ENCODE results near the gene SLC10A3. TPM values are rescaled to one million over a fixed set of nuclear protein-coding genes. Genes with fewer than 3 reads are reported as not detected.

The SLC10A3 gene
- total and polyA plus RNA-seq, 11 donors = 8.3 to 50.6 (median 15.5) TPM

DNA sequence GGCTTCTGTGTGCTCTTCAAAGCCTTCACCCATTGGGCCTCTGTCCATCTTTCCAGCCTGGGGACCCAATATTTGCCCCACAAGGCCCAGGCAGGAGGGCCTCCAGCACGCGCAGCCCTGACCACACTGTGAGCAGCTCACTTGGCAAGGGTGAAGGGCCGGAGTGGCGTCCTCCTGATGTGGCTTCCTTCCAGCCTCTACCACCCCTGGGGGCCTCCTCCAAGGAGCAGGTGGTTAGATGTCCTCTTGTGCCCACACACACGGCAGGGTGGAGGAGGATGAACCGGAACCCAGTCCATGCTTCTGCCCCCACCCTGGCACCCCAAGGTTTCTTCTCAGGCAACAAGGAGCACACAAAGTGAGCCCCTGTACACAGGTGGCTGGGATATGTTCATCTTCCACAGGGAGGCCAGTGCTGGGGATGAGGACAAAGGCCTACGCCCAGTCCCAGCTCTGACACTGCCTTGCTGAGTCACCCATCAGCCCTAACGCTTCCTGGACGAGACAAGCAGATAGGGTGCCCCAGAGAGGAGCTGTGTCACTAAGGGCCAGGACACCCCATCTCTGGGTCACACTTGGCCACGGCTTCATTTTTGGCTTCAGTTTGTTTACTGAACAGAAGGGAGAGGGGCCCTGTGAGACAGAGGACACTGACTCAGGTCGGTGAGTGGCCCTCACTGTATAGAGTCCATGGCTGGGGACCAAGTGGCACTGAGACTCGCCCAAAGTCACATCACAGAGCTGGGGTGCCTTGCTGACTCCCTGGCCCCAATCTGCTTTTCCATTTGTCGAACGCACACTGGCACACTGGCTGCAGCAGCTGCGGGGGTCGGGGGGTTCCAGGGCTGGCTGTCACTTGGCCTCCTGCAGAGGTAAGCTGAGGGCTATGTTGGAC lies 5.9 kb downstream of the SLC10A3 start:
- TF ChIP-seq, protein P1, sequence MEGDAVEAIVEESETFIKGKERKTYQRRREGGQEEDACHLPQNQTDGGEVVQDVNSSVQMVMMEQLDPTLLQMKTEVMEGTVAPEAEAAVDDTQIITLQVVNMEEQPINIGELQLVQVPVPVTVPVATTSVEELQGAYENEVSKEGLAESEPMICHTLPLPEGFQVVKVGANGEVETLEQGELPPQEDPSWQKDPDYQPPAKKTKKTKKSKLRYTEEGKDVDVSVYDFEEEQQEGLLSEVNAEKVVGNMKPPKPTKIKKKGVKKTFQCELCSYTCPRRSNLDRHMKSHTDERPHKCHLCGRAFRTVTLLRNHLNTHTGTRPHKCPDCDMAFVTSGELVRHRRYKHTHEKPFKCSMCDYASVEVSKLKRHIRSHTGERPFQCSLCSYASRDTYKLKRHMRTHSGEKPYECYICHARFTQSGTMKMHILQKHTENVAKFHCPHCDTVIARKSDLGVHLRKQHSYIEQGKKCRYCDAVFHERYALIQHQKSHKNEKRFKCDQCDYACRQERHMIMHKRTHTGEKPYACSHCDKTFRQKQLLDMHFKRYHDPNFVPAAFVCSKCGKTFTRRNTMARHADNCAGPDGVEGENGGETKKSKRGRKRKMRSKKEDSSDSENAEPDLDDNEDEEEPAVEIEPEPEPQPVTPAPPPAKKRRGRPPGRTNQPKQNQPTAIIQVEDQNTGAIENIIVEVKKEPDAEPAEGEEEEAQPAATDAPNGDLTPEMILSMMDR (IDR thresholded peaks at IDR 0.05) = no peak
- no peak for TF ChIP-seq POLR2A (IDR thresholded peaks at IDR 0.05)
- ATAC-seq (peak in 1 of 4 donors; percentile 32), DNase-seq (peak in 1 of 5 donors; percentile 42)
- intact Hi-C loops (cut with DNase I) = loop anchor here in 1 of 10 donors (5.0 kb wide), 1 partner anchor 42 kb away; the partner anchor contains the start of gene FAM50A
- H3K9me3 ChIP-seq = no peaks in the 10 kb centered on the region
- H3K27me3 ChIP-seq = no peaks in the 10 kb centered on the region
- WGBS, 4 donors = 69 to 84% (median 71%) methylated on average over 9 to 16 of the region's 16 CpGs
- peaks cover 0 to 34% (median 15%) of the 10 kb centered on the region in 12 donors for H3K4me1 ChIP-seq
- H3K36me3 ChIP-seq = peaks cover 0 to 9% (median 6%) of the 10 kb centered on the region in 9 donors
- H3K4me3 ChIP-seq = no peak overlapping the region
- peak overlapping the region in 7 of 12 donors; percentile 9 to 96 (median 62) for H3K27ac ChIP-seq

DNA sequence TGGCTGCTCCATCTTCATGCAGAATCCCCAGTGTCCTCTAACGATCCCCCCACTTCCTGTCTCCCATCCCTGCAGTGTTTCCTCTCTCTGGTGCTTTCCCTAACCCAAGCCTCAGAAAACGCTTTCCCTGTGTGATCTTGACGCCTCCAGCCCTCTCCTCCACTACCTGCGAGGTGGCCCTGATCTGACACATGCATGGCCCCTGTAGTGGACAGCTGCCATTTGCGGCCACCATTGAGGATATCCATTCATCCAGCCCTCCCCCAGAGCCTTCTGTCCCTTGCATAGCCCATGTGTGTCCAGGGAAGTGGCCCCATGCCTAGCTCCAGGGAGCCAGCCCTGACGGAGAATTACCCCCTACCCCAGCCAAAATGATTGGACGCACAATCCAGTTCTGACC lies 7.1 kb downstream of the SLC10A3 start:
- intact Hi-C loops (cut with DNase I) = loop anchor here in 1 of 10 donors (5.0 kb wide), 1 partner anchor 41 kb away; the partner anchor contains the start of gene FAM50A
- 75 to 85% (median 81%) methylated on average over 7 of the region's 7 CpGs for WGBS, 4 donors
- H3K4me1 ChIP-seq = peaks cover 0 to 31% (median 14%) of the 10 kb centered on the region in 12 donors
- no peak overlapping the region for H3K27ac ChIP-seq
- H3K27me3 ChIP-seq = no peaks in the 10 kb centered on the region
- H3K36me3 ChIP-seq = peaks cover 0 to 9% (median 6%) of the 10 kb centered on the region in 9 donors
- TF ChIP-seq, protein P1 (IDR thresholded peaks at IDR 0.05) = no peak
- TF ChIP-seq POLR2A (IDR thresholded peaks at IDR 0.05) = no peak
- ATAC-seq = no peak
- no peak for DNase-seq
- H3K9me3 ChIP-seq = no peaks in the 10 kb centered on the region
- H3K4me3 ChIP-seq = no peak overlapping the region

DNA sequence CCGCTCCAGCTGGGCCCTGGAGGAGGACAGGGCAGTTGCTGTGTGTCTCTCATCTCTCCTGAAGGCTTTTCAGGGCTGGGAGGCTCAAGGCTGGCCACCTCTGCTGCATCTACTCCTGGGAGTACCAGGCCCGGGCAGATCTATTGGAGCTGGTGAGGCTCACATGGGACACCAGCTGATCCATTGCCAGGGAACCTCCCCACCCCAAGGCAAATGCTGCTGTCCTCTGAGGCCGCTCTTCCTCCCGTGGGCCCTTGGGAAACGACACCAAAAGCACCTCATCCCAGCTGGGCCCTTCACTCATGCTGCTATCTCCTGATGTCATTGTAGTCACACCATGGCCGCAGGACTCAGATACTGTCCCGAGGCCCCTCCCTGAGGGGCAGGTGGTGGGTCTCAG lies 7.6 kb downstream of the SLC10A3 start:
- no peaks in the 10 kb centered on the region for H3K9me3 ChIP-seq
- DNase-seq (peak in 1 of 5 donors; percentile 25), ATAC-seq (no peak)
- intact Hi-C loops (cut with DNase I) = loop anchor here in 1 of 10 donors (5.0 kb wide), 1 partner anchor 40 kb away; the partner anchor contains the start of gene FAM50A
- 68 to 74% (median 71%) methylated on average over 6 to 7 of the region's 7 CpGs for WGBS, 4 donors
- peaks cover 0 to 9% (median 6%) of the 10 kb centered on the region in 9 donors for H3K36me3 ChIP-seq
- no peaks in the 10 kb centered on the region for H3K27me3 ChIP-seq
- no peak overlapping the region for H3K4me3 ChIP-seq
- H3K4me1 ChIP-seq = peaks cover 0 to 36% (median 14%) of the 10 kb centered on the region in 12 donors
- no peak overlapping the region for H3K27ac ChIP-seq
- TF ChIP-seq POLR2A (IDR thresholded peaks at IDR 0.05) = no peak

DNA sequence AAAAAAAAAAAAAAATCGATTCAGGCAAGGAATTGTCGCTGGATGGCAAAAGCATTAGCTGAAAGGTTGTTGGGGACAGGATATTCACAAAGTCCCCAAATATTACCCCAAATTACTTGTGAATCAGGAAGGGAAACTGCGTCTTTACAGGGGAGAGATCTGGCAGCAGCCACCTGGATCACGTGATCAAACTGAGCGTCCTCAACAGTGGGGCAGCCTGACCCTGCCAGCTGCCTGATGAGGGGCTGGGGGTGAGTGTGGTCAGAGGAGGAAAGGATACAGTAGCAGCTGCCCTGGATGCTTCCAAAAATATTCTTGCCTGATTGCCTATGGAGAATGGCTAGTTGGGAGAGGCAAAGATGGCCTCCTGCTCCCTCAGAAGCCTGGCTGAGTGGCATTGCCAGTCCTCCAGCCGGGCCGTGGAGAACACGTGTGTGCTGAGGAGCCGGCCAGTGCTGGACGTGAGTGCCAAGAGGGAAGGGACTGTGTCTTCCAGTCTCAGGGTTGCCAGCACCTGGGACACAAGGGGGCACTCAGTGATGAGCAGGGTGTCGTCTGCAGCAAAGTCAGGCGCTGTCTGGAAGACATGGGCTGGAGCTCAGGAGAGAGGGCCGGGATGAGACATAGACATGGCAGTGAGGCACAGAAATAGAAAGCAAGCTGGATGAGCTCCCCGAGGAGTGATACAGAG lies 8.4 kb downstream of the SLC10A3 start:
- peaks cover 0 to 9% (median 3%) of the 10 kb centered on the region in 9 donors for H3K36me3 ChIP-seq
- intact Hi-C loops (cut with DNase I) = loop anchor here in 1 of 10 donors (5.0 kb wide), 1 partner anchor 40 kb away; the partner anchor contains the start of gene FAM50A
- DNase-seq = peak in 1 of 5 donors; percentile 15
- H3K27ac ChIP-seq = peak overlapping the region in 1 of 12 donors; percentile 2
- peaks cover 0 to 36% (median 14%) of the 10 kb centered on the region in 12 donors for H3K4me1 ChIP-seq
- TF ChIP-seq, protein P1 (IDR thresholded peaks at IDR 0.05) = no peak
- TF ChIP-seq POLR2A (IDR thresholded peaks at IDR 0.05) = no peak
- no peak for ATAC-seq
- WGBS, 4 donors = 68 to 72% (median 70%) methylated on average over 14 of the region's 14 CpGs
- H3K27me3 ChIP-seq = no peaks in the 10 kb centered on the region
- no peaks in the 10 kb centered on the region for H3K9me3 ChIP-seq
- no peak overlapping the region for H3K4me3 ChIP-seq

All from heart left ventricle (tissue), 16 donors.